ENCODE data around the gene CHRM4. TPM values are rescaled to one million over a fixed set of nuclear protein-coding genes. Genes with fewer than 3 reads are reported as not detected.

The CHRM4 gene
- total RNA-seq, 1 donor from 2014 or later: not detected

- Histone ChIP-seq H3K4me3 (ENCODE audit: low read length in 3 of 3) (no peak overlapping the region), H3K36me3 (ENCODE audit: control insufficient read depth in 3 of 3, insufficient read depth in 3 of 3, low read length in 3 of 3) (peaks cover 60 to 69% (median 65%) of the 10 kb centered on the region in 3 donors), H3K27ac (ENCODE audit: low read depth, low read length) (no peak overlapping the region), H3K27me3 (ENCODE audit: control insufficient read depth in 3 of 3, insufficient read depth in 3 of 3, low read length in 3 of 3) (no peaks in the 10 kb centered on the region), H3K9ac (ENCODE audit: low read depth in 1 of 3, low read length in 3 of 3) (no peak overlapping the region), H3K4me1 (ENCODE audit: control insufficient read depth in 3 of 3, insufficient read depth in 3 of 3, low read length in 3 of 3) (peaks cover 14 to 25% (median 22%) of the 10 kb centered on the region in 3 donors), H3K9me3 (ENCODE audit: control insufficient read depth in 3 of 3, low read length in 3 of 3) (no peaks in the 10 kb centered on the region)
Observed at GRCh38 chr11:46370253-46370652, 21.3 kb downstream of the CHRM4 start.

GRCh38 chr11:46369458-46370152, 22.0 kb downstream of the CHRM4 start:
- Histone ChIP-seq H3K9me3 (ENCODE audit: control insufficient read depth in 3 of 3, low read length in 3 of 3) (no peaks in the 10 kb centered on the region), H3K27ac (ENCODE audit: low read depth, low read length) (no peak overlapping the region), H3K36me3 (ENCODE audit: control insufficient read depth in 3 of 3, insufficient read depth in 3 of 3, low read length in 3 of 3) (peaks cover 56 to 64% (median 59%) of the 10 kb centered on the region in 3 donors), H3K4me3 (ENCODE audit: low read length in 3 of 3) (no peak overlapping the region), H3K4me1 (ENCODE audit: control insufficient read depth in 3 of 3, insufficient read depth in 3 of 3, low read length in 3 of 3) (peaks cover 20 to 31% (median 29%) of the 10 kb centered on the region in 3 donors), H3K9ac (ENCODE audit: low read depth in 1 of 3, low read length in 3 of 3) (peak overlapping the region in 1 of 3 donors; percentile 25), H3K27me3 (ENCODE audit: control insufficient read depth in 3 of 3, insufficient read depth in 3 of 3, low read length in 3 of 3) (no peaks in the 10 kb centered on the region)

GRCh38 chr11:46367916-46368267, 23.7 kb downstream of the CHRM4 start:
- H3K4me3 ChIP-seq (ENCODE audit: low read length in 3 of 3): no peak overlapping the region
- no peak overlapping the region for H3K27ac ChIP-seq (ENCODE audit: low read depth, low read length)
- H3K9ac ChIP-seq (ENCODE audit: low read depth in 1 of 3, low read length in 3 of 3): no peak overlapping the region
- peaks cover 46 to 59% (median 49%) of the 10 kb centered on the region in 3 donors for H3K36me3 ChIP-seq (ENCODE audit: control insufficient read depth in 3 of 3, insufficient read depth in 3 of 3, low read length in 3 of 3)
- no peaks in the 10 kb centered on the region for H3K27me3 ChIP-seq (ENCODE audit: control insufficient read depth in 3 of 3, insufficient read depth in 3 of 3, low read length in 3 of 3)
- no peaks in the 10 kb centered on the region for H3K9me3 ChIP-seq (ENCODE audit: control insufficient read depth in 3 of 3, low read length in 3 of 3)
- H3K4me1 ChIP-seq (ENCODE audit: control insufficient read depth in 3 of 3, insufficient read depth in 3 of 3, low read length in 3 of 3): peaks cover 37 to 48% (median 46%) of the 10 kb centered on the region in 3 donors

DNA sequence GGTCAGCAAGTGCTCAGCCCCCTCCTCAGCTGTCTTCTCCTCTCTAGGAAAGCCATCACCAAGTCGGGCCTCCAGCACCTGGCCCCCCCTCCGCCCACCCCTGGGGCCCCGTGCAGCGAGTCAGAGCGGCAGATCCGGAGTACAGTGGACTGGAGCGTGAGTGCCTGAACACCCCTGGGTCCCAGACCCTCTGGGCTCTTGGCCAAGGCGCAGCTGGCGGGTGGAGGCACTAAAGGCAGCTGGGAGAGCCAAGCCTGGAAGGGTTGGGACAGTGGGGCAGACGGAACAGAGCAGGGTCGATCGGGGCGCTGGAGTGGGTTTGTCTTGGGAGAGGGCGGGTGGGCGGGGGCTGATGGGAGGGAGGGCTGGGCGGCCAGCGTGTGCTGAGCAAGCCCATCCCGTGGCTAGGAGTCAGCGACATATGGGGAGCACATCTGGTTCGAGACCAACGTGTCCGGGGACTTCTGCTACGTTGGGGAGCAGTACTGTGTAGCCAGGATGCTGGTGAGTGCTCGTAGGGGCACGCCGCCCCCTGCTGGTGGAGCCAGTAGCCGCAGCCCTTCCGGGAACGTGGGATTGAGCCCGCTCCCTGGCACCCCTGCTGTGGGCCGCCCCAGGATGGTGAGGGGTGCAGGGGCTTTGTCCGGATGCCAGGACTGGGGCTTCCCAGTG, 24.2 kb downstream of the CHRM4 start:
- H3K27me3 ChIP-seq (ENCODE audit: control insufficient read depth in 3 of 3, insufficient read depth in 3 of 3, low read length in 3 of 3): no peaks in the 10 kb centered on the region
- H3K36me3 ChIP-seq (ENCODE audit: control insufficient read depth in 3 of 3, insufficient read depth in 3 of 3, low read length in 3 of 3): peaks cover 41 to 59% (median 46%) of the 10 kb centered on the region in 3 donors
- H3K27ac ChIP-seq (ENCODE audit: low read depth, low read length): no peak overlapping the region
- H3K4me3 ChIP-seq (ENCODE audit: low read length in 3 of 3): no peak overlapping the region
- no peaks in the 10 kb centered on the region for H3K9me3 ChIP-seq (ENCODE audit: control insufficient read depth in 3 of 3, low read length in 3 of 3)
- peak overlapping the region in 2 of 3 donors; percentile 19 to 66 for H3K9ac ChIP-seq (ENCODE audit: low read depth in 1 of 3, low read length in 3 of 3)
- peaks cover 42 to 54% (median 51%) of the 10 kb centered on the region in 3 donors for H3K4me1 ChIP-seq (ENCODE audit: control insufficient read depth in 3 of 3, insufficient read depth in 3 of 3, low read length in 3 of 3)

GRCh38 chr11:46366661-46367161, 24.9 kb downstream of the CHRM4 start:
- peak overlapping the region in 2 of 3 donors; percentile 19 to 100 for H3K9ac ChIP-seq (ENCODE audit: low read depth in 1 of 3, low read length in 3 of 3)
- no peaks in the 10 kb centered on the region for H3K9me3 ChIP-seq (ENCODE audit: control insufficient read depth in 3 of 3, low read length in 3 of 3)
- no peak overlapping the region for H3K4me3 ChIP-seq (ENCODE audit: low read length in 3 of 3)
- no peak overlapping the region for H3K27ac ChIP-seq (ENCODE audit: low read depth, low read length)
- H3K4me1 ChIP-seq (ENCODE audit: control insufficient read depth in 3 of 3, insufficient read depth in 3 of 3, low read length in 3 of 3): peaks cover 49 to 60% (median 58%) of the 10 kb centered on the region in 3 donors
- no peaks in the 10 kb centered on the region for H3K27me3 ChIP-seq (ENCODE audit: control insufficient read depth in 3 of 3, insufficient read depth in 3 of 3, low read length in 3 of 3)
- H3K36me3 ChIP-seq (ENCODE audit: control insufficient read depth in 3 of 3, insufficient read depth in 3 of 3, low read length in 3 of 3): peaks cover 34 to 59% (median 39%) of the 10 kb centered on the region in 3 donors

GRCh38 chr11:46366260-46366659, 25.3 kb downstream of the CHRM4 start:
- no peaks in the 10 kb centered on the region for H3K9me3 ChIP-seq (ENCODE audit: control insufficient read depth in 3 of 3, low read length in 3 of 3)
- peaks cover 30 to 55% (median 35%) of the 10 kb centered on the region in 3 donors for H3K36me3 ChIP-seq (ENCODE audit: control insufficient read depth in 3 of 3, insufficient read depth in 3 of 3, low read length in 3 of 3)
- no peak overlapping the region for H3K4me3 ChIP-seq (ENCODE audit: low read length in 3 of 3)
- no peaks in the 10 kb centered on the region for H3K27me3 ChIP-seq (ENCODE audit: control insufficient read depth in 3 of 3, insufficient read depth in 3 of 3, low read length in 3 of 3)
- no peak overlapping the region for H3K27ac ChIP-seq (ENCODE audit: low read depth, low read length)
- H3K4me1 ChIP-seq (ENCODE audit: control insufficient read depth in 3 of 3, insufficient read depth in 3 of 3, low read length in 3 of 3): peaks cover 49 to 63% (median 62%) of the 10 kb centered on the region in 3 donors
- peak overlapping the region in 2 of 3 donors; percentile 96 to 100 for H3K9ac ChIP-seq (ENCODE audit: low read depth in 1 of 3, low read length in 3 of 3)

GRCh38 chr11:46364791-46365190, 26.8 kb downstream of the CHRM4 start:
- Histone ChIP-seq H3K4me3 (ENCODE audit: low read length in 3 of 3) (peak overlapping the region in 2 of 3 donors; percentile 38 to 77), H3K27me3 (ENCODE audit: control insufficient read depth in 3 of 3, insufficient read depth in 3 of 3, low read length in 3 of 3) (no peaks in the 10 kb centered on the region), H3K4me1 (ENCODE audit: control insufficient read depth in 3 of 3, insufficient read depth in 3 of 3, low read length in 3 of 3) (peaks cover 56 to 71% (median 70%) of the 10 kb centered on the region in 3 donors), H3K9ac (ENCODE audit: low read depth in 1 of 3, low read length in 3 of 3) (peak overlapping the region; percentile 96 to 100 (median 98)), H3K27ac (ENCODE audit: low read depth, low read length) (peak overlapping the region; percentile 98), H3K9me3 (ENCODE audit: control insufficient read depth in 3 of 3, low read length in 3 of 3) (no peaks in the 10 kb centered on the region), H3K36me3 (ENCODE audit: control insufficient read depth in 3 of 3, insufficient read depth in 3 of 3, low read length in 3 of 3) (peaks cover 18 to 44% (median 24%) of the 10 kb centered on the region in 3 donors)

GRCh38 chr11:46364056-46364455, 27.5 kb downstream of the CHRM4 start:
- H3K27ac ChIP-seq (ENCODE audit: low read depth, low read length): peak overlapping the region; percentile 98
- peaks cover 56 to 71% (median 70%) of the 10 kb centered on the region in 3 donors for H3K4me1 ChIP-seq (ENCODE audit: control insufficient read depth in 3 of 3, insufficient read depth in 3 of 3, low read length in 3 of 3)
- H3K9ac ChIP-seq (ENCODE audit: low read depth in 1 of 3, low read length in 3 of 3): peak overlapping the region; percentile 96 to 100 (median 98)
- no peaks in the 10 kb centered on the region for H3K9me3 ChIP-seq (ENCODE audit: control insufficient read depth in 3 of 3, low read length in 3 of 3)
- no peaks in the 10 kb centered on the region for H3K27me3 ChIP-seq (ENCODE audit: control insufficient read depth in 3 of 3, insufficient read depth in 3 of 3, low read length in 3 of 3)
- peaks cover 10 to 37% (median 16%) of the 10 kb centered on the region in 3 donors for H3K36me3 ChIP-seq (ENCODE audit: control insufficient read depth in 3 of 3, insufficient read depth in 3 of 3, low read length in 3 of 3)
- H3K4me3 ChIP-seq (ENCODE audit: low read length in 3 of 3): peak overlapping the region; percentile 57 to 77 (median 62)

DNA sequence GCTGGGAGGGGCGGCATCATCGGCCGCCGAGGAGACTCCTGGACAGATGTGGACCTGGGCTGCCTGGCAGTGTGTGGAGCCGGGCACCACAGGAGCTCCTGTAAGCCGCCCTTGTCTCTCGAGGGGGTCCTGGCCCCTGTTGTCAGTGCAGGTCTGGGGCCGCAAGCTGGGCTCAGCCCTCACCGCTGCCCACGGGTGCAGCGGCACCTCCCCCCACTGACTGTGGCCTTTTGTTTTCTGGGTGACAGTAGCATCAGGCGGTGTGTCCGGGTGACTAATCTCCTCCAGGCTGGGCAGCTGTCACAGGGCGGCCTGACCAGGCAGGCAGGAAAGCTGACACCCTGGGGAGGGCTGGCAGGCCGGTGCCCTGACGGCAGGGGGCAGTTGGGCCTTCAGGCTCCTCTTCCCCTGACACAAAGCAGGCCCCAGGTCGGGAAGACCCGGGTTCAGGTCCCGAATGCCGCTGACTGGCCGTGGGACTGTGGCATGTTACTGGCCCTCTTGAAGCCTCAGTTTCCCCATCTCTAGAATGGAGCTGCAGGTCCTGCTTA, 28.0 kb downstream of the CHRM4 start:
- peak overlapping the region; percentile 98 for H3K27ac ChIP-seq (ENCODE audit: low read depth, low read length)
- H3K9me3 ChIP-seq (ENCODE audit: control insufficient read depth in 3 of 3, low read length in 3 of 3): no peaks in the 10 kb centered on the region
- H3K4me3 ChIP-seq (ENCODE audit: low read length in 3 of 3): peak overlapping the region; percentile 73 to 93 (median 79)
- H3K4me1 ChIP-seq (ENCODE audit: control insufficient read depth in 3 of 3, insufficient read depth in 3 of 3, low read length in 3 of 3): peaks cover 56 to 71% (median 70%) of the 10 kb centered on the region in 3 donors
- peaks cover 8 to 32% (median 15%) of the 10 kb centered on the region in 3 donors for H3K36me3 ChIP-seq (ENCODE audit: control insufficient read depth in 3 of 3, insufficient read depth in 3 of 3, low read length in 3 of 3)
- H3K9ac ChIP-seq (ENCODE audit: low read depth in 1 of 3, low read length in 3 of 3): peak overlapping the region; percentile 96 to 100 (median 98)
- no peaks in the 10 kb centered on the region for H3K27me3 ChIP-seq (ENCODE audit: control insufficient read depth in 3 of 3, insufficient read depth in 3 of 3, low read length in 3 of 3)
